ENCODE measurements around the gene CNTN5. TPM values are rescaled to one million over a fixed set of nuclear protein-coding genes. Genes with fewer than 3 reads are reported as not detected.

The CNTN5 gene
- total RNA-seq, 1 donor from 2014 or later: 0.36 TPM

GRCh38 chr11:99135508-99135907 is 114.8 kb downstream of the CNTN5 start:
- Histone ChIP-seq H3K27ac (replicated peaks) (no peak overlapping the region), H3K4me3 (no peak overlapping the region), H3K4me1 (no peaks in the 10 kb centered on the region), H3K36me3 (no peaks in the 10 kb centered on the region), H3K9me3 (replicated peaks) (peaks cover 20% of the 10 kb centered on the region), H3K27me3 (ENCODE audit: low read depth) (no peaks in the 10 kb centered on the region)
- DNase-seq: no peak
- intact Hi-C loops (cut with micrococcal nuclease): no loop called here
- TF ChIP-seq CTCF (IDR thresholded peaks at IDR 0.05; ENCODE audit: borderline replicate concordance): no peak

GRCh38 chr11:99142237-99142636 is 121.5 kb downstream of the CNTN5 start:
- H3K27me3 ChIP-seq (ENCODE audit: low read depth): no peaks in the 10 kb centered on the region
- H3K27ac ChIP-seq (replicated peaks): no peak overlapping the region
- no peak for DNase-seq
- H3K4me3 ChIP-seq: no peak overlapping the region
- TF ChIP-seq CTCF (IDR thresholded peaks at IDR 0.05; ENCODE audit: borderline replicate concordance): no peak
- peaks cover 12% of the 10 kb centered on the region for H3K9me3 ChIP-seq (replicated peaks)
- H3K36me3 ChIP-seq: no peaks in the 10 kb centered on the region
- intact Hi-C loops (cut with micrococcal nuclease): no loop called here
- no peaks in the 10 kb centered on the region for H3K4me1 ChIP-seq

- Histone ChIP-seq H3K4me3 (no peak overlapping the region), H3K4me1 (no peaks in the 10 kb centered on the region), H3K36me3 (no peaks in the 10 kb centered on the region), H3K9me3 (replicated peaks) (peaks cover 25% of the 10 kb centered on the region), H3K27me3 (ENCODE audit: low read depth) (no peaks in the 10 kb centered on the region), H3K27ac (replicated peaks) (no peak overlapping the region)
- intact Hi-C loops (cut with micrococcal nuclease): no loop called here
- no peak for DNase-seq
- no peak for TF ChIP-seq CTCF (IDR thresholded peaks at IDR 0.05; ENCODE audit: borderline replicate concordance)
Observed at GRCh38 chr11:99148352-99148751, 127.6 kb downstream of the CNTN5 start.

GRCh38 chr11:99154277-99154676 is 133.5 kb downstream of the CNTN5 start:
- no peaks in the 10 kb centered on the region for H3K4me1 ChIP-seq
- H3K36me3 ChIP-seq: no peaks in the 10 kb centered on the region
- TF ChIP-seq CTCF (IDR thresholded peaks at IDR 0.05; ENCODE audit: borderline replicate concordance): no peak
- peaks cover 13% of the 10 kb centered on the region for H3K9me3 ChIP-seq (replicated peaks)
- H3K4me3 ChIP-seq: no peak overlapping the region
- intact Hi-C loops (cut with micrococcal nuclease): no loop called here
- no peak for DNase-seq
- H3K27me3 ChIP-seq (ENCODE audit: low read depth): no peaks in the 10 kb centered on the region
- H3K27ac ChIP-seq (replicated peaks): no peak overlapping the region

- DNase-seq: no peak
- H3K9me3 ChIP-seq (replicated peaks): no peaks in the 10 kb centered on the region
- H3K4me3 ChIP-seq: no peak overlapping the region
- intact Hi-C loops (cut with micrococcal nuclease): no loop called here
- no peaks in the 10 kb centered on the region for H3K4me1 ChIP-seq
- H3K36me3 ChIP-seq: no peaks in the 10 kb centered on the region
- H3K27ac ChIP-seq (replicated peaks): no peak overlapping the region
- TF ChIP-seq CTCF (IDR thresholded peaks at IDR 0.05; ENCODE audit: borderline replicate concordance): no peak
- H3K27me3 ChIP-seq (ENCODE audit: low read depth): no peaks in the 10 kb centered on the region
Observed at GRCh38 chr11:99160447-99160846, 139.7 kb downstream of the CNTN5 start.

GRCh38 chr11:99162819-99163218 is 142.1 kb downstream of the CNTN5 start:
- no peak for TF ChIP-seq CTCF (IDR thresholded peaks at IDR 0.05; ENCODE audit: borderline replicate concordance)
- Histone ChIP-seq H3K36me3 (no peaks in the 10 kb centered on the region), H3K4me3 (no peak overlapping the region), H3K9me3 (replicated peaks) (no peaks in the 10 kb centered on the region), H3K27me3 (ENCODE audit: low read depth) (no peaks in the 10 kb centered on the region), H3K4me1 (no peaks in the 10 kb centered on the region), H3K27ac (replicated peaks) (no peak overlapping the region)
- intact Hi-C loops (cut with micrococcal nuclease): no loop called here
- DNase-seq: no peak
